HT1080 (cell line): ENCODE data around the gene NSUN3. TPM values are rescaled to one million over a fixed set of nuclear protein-coding genes. Genes with fewer than 3 reads are reported as not detected.

Experiments
- DNase-seq: peaks from one replicate; pipeline ENCODE4 v3.0.0-alpha.2; 2015; ENCODE audit warnings: low read depth
- total RNA-seq: library from RNA; depleted of rRNA; stranded (reverse); fragments of >200 nt; shearing (Covaris generic); gene quantifications from 2 replicates; pipeline ENCODE4 v1.2.3, GENCODE V29; 2014

The NSUN3 gene
- total RNA-seq, 1 experiment from 2014 or later: 13.3 TPM

- no peak for DNase-seq
Measured at GRCh38 chr3:94118390-94118789, 55.5 kb downstream of the NSUN3 start.

GRCh38 chr3:94121161-94121560 is 58.3 kb downstream of the NSUN3 start:
- DNase-seq: no peak

DNA sequence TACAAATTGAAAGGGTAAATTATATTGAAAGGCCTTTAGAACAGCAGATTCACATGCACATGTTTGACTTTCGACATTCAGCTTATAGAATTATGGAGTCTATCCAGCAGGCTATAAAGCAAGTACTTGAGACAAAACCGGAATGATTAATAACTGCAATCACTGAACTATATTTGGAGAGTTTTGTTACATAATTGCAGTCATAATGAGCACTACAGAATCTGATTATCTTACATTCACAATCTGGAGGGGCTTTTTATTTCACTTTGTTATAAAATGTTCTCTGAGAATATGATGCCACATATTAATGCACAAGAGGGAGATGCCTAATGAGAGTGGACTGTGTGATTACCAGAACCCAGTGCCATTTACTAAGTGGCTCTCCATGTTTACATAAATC is 64.3 kb downstream of the NSUN3 start:
- DNase-seq: no peak

- DNase-seq: no peak
Measured at GRCh38 chr3:94130690-94131089, 67.8 kb downstream of the NSUN3 start.

DNA sequence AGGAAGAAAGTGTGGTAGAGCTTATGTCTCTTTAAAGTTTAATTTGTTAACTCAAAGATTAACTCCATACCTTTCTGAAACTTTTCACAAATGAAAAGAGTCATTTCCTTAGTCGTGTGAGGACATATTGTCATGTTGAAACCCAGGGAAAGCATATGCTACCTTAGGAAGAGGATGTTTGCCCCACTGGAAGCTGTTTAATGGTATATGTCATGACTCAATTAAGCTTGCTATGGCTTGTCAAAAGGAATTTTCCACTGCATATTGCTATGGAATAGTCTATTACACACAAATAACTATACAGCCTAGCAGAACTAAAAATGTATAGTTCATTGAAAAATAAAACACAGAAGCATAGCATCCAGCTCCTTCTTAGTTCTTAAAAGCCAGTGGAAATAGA is 69.9 kb downstream of the NSUN3 start:
- no peak for DNase-seq

DNA sequence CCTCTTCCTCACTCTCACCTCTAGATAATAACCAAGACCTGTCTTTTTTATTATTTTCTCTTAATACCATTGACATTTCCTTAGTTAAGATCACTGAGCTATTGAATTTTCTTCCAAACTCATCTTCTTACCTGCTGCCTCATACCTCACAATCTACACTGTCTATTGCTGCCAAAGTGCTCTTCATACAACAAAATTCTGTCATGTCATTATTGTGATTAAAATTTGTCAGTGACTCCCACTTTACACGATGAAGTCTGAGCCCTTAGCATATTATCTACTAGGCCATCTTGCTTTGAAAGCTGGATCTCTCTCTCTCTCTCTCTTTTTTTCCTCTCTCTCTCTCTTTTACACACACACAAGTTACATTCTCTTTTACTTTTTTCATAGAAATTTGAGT is 73.3 kb downstream of the NSUN3 start:
- no peak for DNase-seq

- no peak for DNase-seq
Measured at GRCh38 chr3:94137377-94137776, 74.5 kb downstream of the NSUN3 start.

- no peak for DNase-seq
Measured at GRCh38 chr3:94146455-94146854, 83.6 kb downstream of the NSUN3 start.

DNA sequence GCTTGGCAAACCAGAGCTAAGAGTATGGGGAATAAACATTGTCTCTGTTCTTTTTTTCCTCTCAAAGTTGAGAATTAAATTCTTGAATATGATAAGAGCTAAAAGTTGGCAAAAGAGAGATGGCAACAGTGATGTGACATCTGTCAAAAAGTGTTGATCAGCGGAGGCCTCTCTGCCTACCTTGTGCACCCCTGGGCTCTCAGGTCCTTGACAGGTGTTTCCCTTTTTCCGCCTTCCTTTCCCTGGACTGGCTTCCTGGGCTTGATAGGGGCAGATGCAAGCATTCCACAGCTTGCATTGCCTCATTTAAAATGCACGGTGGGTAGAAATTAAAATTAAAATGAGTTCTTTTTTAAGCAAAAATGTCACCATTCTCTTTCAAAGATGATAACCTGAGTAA is 84.2 kb downstream of the NSUN3 start:
- no peak for DNase-seq

GRCh38 chr3:94150113-94150512 is 87.3 kb downstream of the NSUN3 start:
- no peak for DNase-seq

DNA sequence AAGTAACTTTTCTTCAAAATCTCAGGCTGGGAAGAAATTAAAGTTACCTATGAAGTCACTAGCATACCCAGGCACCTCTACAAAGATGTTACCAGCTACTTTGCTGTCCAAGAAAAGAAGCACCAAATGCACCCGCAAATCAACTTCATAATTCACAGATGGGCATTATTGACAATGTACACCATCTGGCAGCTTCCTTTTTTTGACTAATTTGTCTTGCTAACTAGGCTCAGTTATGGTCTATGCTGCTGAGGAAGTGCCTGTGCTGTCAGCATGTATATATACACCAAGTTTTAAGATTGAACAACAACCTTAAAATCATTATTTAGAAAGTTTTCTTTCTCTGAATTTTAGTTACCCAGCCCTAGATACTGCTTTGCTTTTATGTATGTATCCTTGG is 93.8 kb downstream of the NSUN3 start:
- no peak for DNase-seq

- DNase-seq: no peak
Measured at GRCh38 chr3:94158512-94158911, 95.7 kb downstream of the NSUN3 start.

DNA sequence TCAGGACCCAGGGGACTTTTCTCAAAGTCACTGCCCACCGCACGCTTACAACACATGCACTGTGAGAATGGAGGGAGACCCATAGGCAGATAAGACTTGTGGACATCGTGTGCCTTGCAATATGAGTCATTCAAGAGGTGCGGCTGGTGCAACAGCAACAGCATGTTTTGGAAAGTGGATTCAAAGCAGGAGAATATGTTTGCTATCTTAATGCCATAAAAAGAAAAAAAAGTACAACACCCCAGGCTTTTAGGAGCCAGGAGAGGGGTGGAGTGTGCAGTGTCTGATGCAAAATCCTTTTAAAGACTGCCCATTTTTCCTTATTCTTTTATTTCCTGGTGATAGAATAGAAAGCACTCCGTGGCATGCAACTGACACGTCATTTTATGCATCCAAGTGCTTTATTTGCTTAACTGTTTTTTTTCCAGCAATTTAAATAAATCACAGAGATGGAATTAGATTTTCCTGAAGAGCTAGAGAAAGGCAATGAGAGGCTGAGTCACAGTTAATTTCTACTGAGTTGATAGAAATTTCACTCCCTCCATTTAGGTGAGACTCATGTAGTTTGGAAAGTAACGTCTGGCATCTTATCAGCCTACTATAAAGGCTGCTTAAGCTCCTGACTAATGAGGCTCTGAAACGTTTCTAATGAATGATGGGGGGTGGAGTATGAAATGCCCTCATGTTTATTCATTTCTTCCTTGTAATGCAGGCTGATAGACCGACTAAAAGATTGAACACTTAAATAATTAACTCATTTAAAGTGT is 96.4 kb downstream of the NSUN3 start:
- DNase-seq: peak; percentile 71

DNA sequence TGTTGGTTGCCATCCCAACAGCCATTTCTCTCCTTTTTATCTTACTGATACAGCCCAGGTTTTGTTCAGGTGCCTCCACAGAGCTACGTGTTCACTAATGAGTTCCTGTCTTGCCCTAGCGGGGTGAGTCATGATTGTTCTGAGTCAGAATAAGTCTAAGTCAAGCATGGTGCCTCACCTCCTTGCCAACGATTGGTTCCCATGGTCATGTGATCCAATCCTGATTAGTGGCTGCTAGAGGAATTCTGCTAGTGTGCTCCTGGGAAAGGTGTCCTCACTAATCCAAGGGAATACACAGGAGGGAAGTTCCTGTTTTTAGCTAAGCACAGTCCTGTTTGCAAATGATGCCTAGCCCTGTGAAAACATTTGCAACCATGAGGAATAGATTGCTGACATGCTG is 99.8 kb downstream of the NSUN3 start:
- DNase-seq: peak; percentile 93

DNA sequence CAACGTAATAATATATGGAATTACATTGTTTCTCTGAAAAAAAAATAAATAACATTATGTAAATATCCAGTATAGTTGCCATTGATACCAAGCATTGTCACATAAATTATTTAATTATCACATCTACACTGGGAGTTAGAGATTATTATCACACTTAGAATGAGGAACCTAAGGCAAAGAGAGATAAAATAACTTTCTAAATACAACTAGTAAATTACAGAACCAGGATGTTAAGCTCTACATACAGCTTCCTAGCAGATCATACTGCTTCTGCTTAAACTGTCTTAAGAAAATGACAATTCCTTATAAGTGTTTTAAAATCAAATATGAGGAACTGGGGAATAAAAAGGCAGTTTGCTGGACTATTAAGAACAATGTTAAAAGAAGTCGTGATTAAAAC is 104.5 kb downstream of the NSUN3 start:
- no peak for DNase-seq

DNA sequence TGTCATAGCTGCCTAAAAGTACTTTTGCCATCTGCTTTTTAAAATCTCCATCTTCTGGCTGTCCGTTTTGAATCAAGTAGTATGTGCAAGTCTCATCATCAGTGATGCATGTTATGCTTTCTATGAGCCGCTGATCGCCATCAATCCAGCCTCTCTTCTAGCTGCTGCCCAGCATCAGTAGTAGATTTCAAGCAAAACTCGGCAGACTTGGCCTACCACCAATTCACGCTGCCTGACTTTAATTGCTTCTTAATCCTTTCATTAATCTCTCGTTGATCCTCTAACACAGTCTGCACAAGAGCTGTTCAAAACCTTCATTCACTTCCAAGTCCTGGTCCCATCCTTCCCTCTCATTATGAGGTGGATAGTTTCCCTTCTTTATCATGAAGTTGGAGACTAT is 104.9 kb downstream of the NSUN3 start:
- DNase-seq: no peak

- DNase-seq: no peak
Measured at GRCh38 chr3:94171954-94172353, 109.1 kb downstream of the NSUN3 start.

- DNase-seq: no peak
Measured at GRCh38 chr3:94172695-94173310, 109.9 kb downstream of the NSUN3 start.

GRCh38 chr3:94173673-94174434 is 111.0 kb downstream of the NSUN3 start:
- peak; percentile 36 for DNase-seq

DNA sequence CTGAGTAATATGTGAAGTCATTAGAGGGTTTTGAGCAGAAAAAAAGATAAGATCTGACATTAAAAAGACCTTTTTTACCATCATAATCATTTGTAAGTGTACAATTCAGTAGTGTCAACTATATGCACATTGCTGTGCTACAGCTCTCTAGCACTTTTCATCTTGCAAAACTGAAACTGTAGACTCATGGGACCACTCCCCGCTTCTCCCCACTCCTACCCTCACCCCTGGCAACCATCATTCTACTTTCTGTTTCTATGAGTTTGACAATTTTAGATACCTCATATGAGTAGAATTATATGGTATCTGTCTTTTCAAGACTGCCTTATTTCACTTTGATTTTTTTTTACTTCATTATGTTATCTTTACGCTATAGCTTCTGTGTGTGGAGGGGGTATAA is 112.8 kb downstream of the NSUN3 start:
- DNase-seq: no peak

DNA sequence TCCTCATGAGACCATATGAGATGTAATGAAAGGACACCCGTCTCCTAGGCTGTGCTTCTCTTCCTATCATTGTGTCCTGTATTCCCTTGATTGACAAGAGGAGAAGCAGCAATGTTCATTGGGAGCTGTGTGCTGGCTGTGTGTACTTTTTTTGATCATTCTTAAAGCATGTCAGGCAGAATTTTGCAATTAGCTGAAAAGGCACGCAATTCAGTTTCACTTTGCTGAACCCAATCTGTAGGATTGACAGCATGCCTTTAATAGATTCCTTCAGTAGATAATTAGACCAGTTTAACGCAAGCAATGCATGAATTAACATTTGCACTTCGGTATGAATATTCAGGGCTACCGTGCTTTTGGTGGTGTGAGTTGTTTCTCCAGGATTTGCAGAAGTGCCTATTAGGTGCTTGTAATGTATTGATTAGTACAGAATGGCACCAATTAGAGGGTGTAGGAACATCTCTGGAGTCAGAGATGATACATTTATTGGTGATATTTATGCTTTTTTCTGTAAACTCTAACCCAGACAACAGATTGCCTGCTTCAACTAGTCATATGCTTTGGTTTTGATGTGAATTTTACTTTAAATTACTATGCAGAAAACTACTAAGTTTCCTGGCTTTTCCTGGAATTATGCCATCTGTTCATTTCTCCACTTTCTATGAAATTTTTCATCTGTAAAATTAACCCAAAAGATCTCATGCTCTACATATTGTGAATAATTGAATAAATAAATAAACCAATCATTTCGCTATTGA is 114.3 kb downstream of the NSUN3 start:
- no peak for DNase-seq
